ENCODE measurements around the gene CELSR3.

CELSR3 gene
- total RNA-seq, result 13.7 to 24.7 (median 13.7) reads per million in 3 donors

GRCh38 chr3:48662753-48663488 is at the start of gene CELSR3:
Gene CELSR3, minus strand, starts transcription at chr3:48662886. Its CDS starts 252 bp downstream, at chr3:48662634.
- H3K9me3 ChIP-seq (ENCODE audit: control insufficient read depth, low read length), result no peaks in the 10 kb centered on the region
- peaks cover 15% of the 10 kb centered on the region for H3K27me3 ChIP-seq (replicated peaks; ENCODE audit: control insufficient read depth, insufficient read depth, low read length, poor library complexity, severe bottlenecking)
- peak; percentile 36 to 60 (median 49) for DNase-seq
- peak within 1 kb of the TSS; percentile 58 for H3K4me3 ChIP-seq (ENCODE audit: insufficient read depth, low read depth, low read length, poor library complexity, severe bottlenecking)
- peaks cover 25% of the 10 kb centered on the region for H3K4me1 ChIP-seq (ENCODE audit: control insufficient read depth, insufficient read depth, low read length, poor library complexity, severe bottlenecking)
- peak within 1 kb of the TSS; percentile 62 for H3K27ac ChIP-seq (ENCODE audit: insufficient read depth, low read length, poor library complexity, severe bottlenecking)
- H3K36me3 ChIP-seq (ENCODE audit: control insufficient read depth, insufficient read depth, low read length), result no peaks in the 10 kb centered on the region

- no peaks in the 10 kb centered on the region for H3K9me3 ChIP-seq (ENCODE audit: control insufficient read depth, low read length)
- no peak for DNase-seq
- peaks cover 20% of the 10 kb centered on the region for H3K4me1 ChIP-seq (ENCODE audit: control insufficient read depth, insufficient read depth, low read length, poor library complexity, severe bottlenecking)
- H3K27ac ChIP-seq (ENCODE audit: insufficient read depth, low read length, poor library complexity, severe bottlenecking), result no peak overlapping the region
- H3K4me3 ChIP-seq (ENCODE audit: insufficient read depth, low read depth, low read length, poor library complexity, severe bottlenecking), result no peak overlapping the region
- H3K36me3 ChIP-seq (ENCODE audit: control insufficient read depth, insufficient read depth, low read length), result peaks cover 22% of the 10 kb centered on the region
- no peaks in the 10 kb centered on the region for H3K27me3 ChIP-seq (replicated peaks; ENCODE audit: control insufficient read depth, insufficient read depth, low read length, poor library complexity, severe bottlenecking)
Measured at GRCh38 chr3:48711727-48712126, 49.0 kb upstream of the CELSR3 start.

- no peaks in the 10 kb centered on the region for H3K27me3 ChIP-seq (replicated peaks; ENCODE audit: control insufficient read depth, insufficient read depth, low read length, poor library complexity, severe bottlenecking)
- peaks cover 8% of the 10 kb centered on the region for H3K4me1 ChIP-seq (ENCODE audit: control insufficient read depth, insufficient read depth, low read length, poor library complexity, severe bottlenecking)
- peaks cover 22% of the 10 kb centered on the region for H3K36me3 ChIP-seq (ENCODE audit: control insufficient read depth, insufficient read depth, low read length)
- no peaks in the 10 kb centered on the region for H3K9me3 ChIP-seq (ENCODE audit: control insufficient read depth, low read length)
- DNase-seq, result no peak
- H3K27ac ChIP-seq (ENCODE audit: insufficient read depth, low read length, poor library complexity, severe bottlenecking), result no peak overlapping the region
- H3K4me3 ChIP-seq (ENCODE audit: insufficient read depth, low read depth, low read length, poor library complexity, severe bottlenecking), result no peak overlapping the region
Measured at GRCh38 chr3:48709051-48709461, 46.4 kb upstream of the CELSR3 start.

DNA sequence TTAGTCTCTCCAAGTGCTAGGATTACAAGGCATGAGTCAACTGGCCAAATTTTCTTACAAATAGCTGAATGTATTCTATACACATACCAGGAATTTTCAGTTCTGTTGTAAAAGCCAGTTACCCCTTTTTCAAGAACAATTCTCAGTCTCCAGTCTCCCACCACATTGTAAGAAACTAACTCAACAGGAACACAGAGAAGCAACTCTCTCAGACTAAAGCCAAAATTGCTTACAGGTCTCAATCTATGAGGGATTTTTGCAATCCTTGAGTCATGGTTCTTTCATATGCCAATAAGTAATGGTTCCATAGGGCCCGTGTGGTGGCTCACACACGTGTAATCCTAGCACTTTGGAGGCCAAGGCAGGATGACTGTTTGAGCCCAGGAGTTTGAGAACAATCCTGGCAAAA is 45.8 kb upstream of the CELSR3 start:
- H3K36me3 ChIP-seq (ENCODE audit: control insufficient read depth, insufficient read depth, low read length), result peaks cover 22% of the 10 kb centered on the region
- peaks cover 7% of the 10 kb centered on the region for H3K4me1 ChIP-seq (ENCODE audit: control insufficient read depth, insufficient read depth, low read length, poor library complexity, severe bottlenecking)
- no peaks in the 10 kb centered on the region for H3K9me3 ChIP-seq (ENCODE audit: control insufficient read depth, low read length)
- no peak overlapping the region for H3K27ac ChIP-seq (ENCODE audit: insufficient read depth, low read length, poor library complexity, severe bottlenecking)
- no peak for DNase-seq
- no peak overlapping the region for H3K4me3 ChIP-seq (ENCODE audit: insufficient read depth, low read depth, low read length, poor library complexity, severe bottlenecking)
- H3K27me3 ChIP-seq (replicated peaks; ENCODE audit: control insufficient read depth, insufficient read depth, low read length, poor library complexity, severe bottlenecking), result no peaks in the 10 kb centered on the region

- Histone ChIP-seq H3K4me1 (ENCODE audit: control insufficient read depth, insufficient read depth, low read length, poor library complexity, severe bottlenecking) (peaks cover 3% of the 10 kb centered on the region), H3K9me3 (ENCODE audit: control insufficient read depth, low read length) (no peaks in the 10 kb centered on the region), H3K27ac (ENCODE audit: insufficient read depth, low read length, poor library complexity, severe bottlenecking) (no peak overlapping the region), H3K36me3 (ENCODE audit: control insufficient read depth, insufficient read depth, low read length) (peaks cover 18% of the 10 kb centered on the region), H3K4me3 (ENCODE audit: insufficient read depth, low read depth, low read length, poor library complexity, severe bottlenecking) (no peak overlapping the region), H3K27me3 (replicated peaks; ENCODE audit: control insufficient read depth, insufficient read depth, low read length, poor library complexity, severe bottlenecking) (no peaks in the 10 kb centered on the region)
- no peak for DNase-seq
Measured at GRCh38 chr3:48707157-48707556, 44.5 kb upstream of the CELSR3 start.

- no peak overlapping the region for H3K27ac ChIP-seq (ENCODE audit: insufficient read depth, low read length, poor library complexity, severe bottlenecking)
- no peak overlapping the region for H3K4me3 ChIP-seq (ENCODE audit: insufficient read depth, low read depth, low read length, poor library complexity, severe bottlenecking)
- no peaks in the 10 kb centered on the region for H3K27me3 ChIP-seq (replicated peaks; ENCODE audit: control insufficient read depth, insufficient read depth, low read length, poor library complexity, severe bottlenecking)
- no peak for DNase-seq
- H3K36me3 ChIP-seq (ENCODE audit: control insufficient read depth, insufficient read depth, low read length), result peaks cover 10% of the 10 kb centered on the region
- H3K9me3 ChIP-seq (ENCODE audit: control insufficient read depth, low read length), result no peaks in the 10 kb centered on the region
- no peaks in the 10 kb centered on the region for H3K4me1 ChIP-seq (ENCODE audit: control insufficient read depth, insufficient read depth, low read length, poor library complexity, severe bottlenecking)
Measured at GRCh38 chr3:48702320-48702920, 39.7 kb upstream of the CELSR3 start.

DNA sequence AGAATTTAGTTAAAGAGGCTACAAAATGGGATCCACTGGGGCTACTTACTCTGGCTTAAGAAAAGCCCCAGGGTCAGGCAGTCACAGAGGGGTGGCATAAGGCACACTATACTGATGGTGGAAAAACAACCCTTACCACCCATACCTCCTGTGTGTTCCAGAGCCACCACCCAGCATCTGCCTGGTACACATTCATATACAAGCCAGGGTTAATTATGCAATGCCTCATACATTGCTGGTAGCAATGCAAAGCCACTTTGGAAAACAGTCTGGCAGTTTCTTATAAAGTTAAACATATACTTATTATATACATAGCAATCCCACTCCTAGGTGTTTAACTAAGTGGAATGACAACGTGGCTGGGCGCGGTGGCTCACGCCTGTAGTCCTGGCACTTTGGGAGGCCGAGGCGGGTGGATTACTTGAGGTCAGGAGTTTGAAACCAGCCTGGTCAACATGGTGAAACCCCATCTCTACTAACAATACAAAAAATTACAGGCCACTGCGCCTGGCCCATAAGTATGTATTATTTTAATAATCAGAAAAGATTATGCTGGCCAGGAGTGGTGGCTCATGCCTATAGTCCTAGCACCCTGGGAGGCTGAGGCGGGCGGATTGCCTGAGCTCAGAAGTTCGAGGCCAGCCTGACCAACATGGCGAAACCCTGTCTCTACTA is 38.2 kb upstream of the CELSR3 start:
- Histone ChIP-seq H3K27ac (ENCODE audit: insufficient read depth, low read length, poor library complexity, severe bottlenecking) (no peak overlapping the region), H3K36me3 (ENCODE audit: control insufficient read depth, insufficient read depth, low read length) (peaks cover 8% of the 10 kb centered on the region), H3K27me3 (replicated peaks; ENCODE audit: control insufficient read depth, insufficient read depth, low read length, poor library complexity, severe bottlenecking) (no peaks in the 10 kb centered on the region), H3K4me3 (ENCODE audit: insufficient read depth, low read depth, low read length, poor library complexity, severe bottlenecking) (no peak overlapping the region), H3K4me1 (ENCODE audit: control insufficient read depth, insufficient read depth, low read length, poor library complexity, severe bottlenecking) (no peaks in the 10 kb centered on the region), H3K9me3 (ENCODE audit: control insufficient read depth, low read length) (no peaks in the 10 kb centered on the region)
- DNase-seq, result no peak

DNA sequence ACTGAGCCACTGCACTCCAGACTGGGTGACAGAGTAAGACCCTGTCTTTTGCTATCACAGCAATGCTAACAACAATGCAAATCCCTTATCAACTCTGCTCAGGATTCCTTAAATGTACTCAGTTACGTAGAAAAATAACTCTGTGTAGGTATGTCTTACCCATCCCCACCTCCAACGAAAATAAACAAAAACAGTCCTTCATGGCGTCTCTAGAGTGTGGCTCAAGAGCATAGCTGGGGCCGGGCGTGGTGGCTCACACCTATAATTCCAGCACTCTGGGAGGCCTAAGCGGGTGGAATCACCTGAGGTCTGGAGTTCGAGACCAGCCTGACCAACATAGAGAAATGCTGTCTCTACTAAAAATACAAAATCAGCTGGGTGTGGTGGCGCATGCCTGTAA is 36.2 kb upstream of the CELSR3 start:
- no peaks in the 10 kb centered on the region for H3K4me1 ChIP-seq (ENCODE audit: control insufficient read depth, insufficient read depth, low read length, poor library complexity, severe bottlenecking)
- H3K4me3 ChIP-seq (ENCODE audit: insufficient read depth, low read depth, low read length, poor library complexity, severe bottlenecking), result no peak overlapping the region
- no peaks in the 10 kb centered on the region for H3K27me3 ChIP-seq (replicated peaks; ENCODE audit: control insufficient read depth, insufficient read depth, low read length, poor library complexity, severe bottlenecking)
- H3K9me3 ChIP-seq (ENCODE audit: control insufficient read depth, low read length), result no peaks in the 10 kb centered on the region
- H3K27ac ChIP-seq (ENCODE audit: insufficient read depth, low read length, poor library complexity, severe bottlenecking), result no peak overlapping the region
- DNase-seq, result no peak
- H3K36me3 ChIP-seq (ENCODE audit: control insufficient read depth, insufficient read depth, low read length), result peaks cover 24% of the 10 kb centered on the region

GRCh38 chr3:48697952-48698351 is 35.3 kb upstream of the CELSR3 start:
- Histone ChIP-seq H3K36me3 (ENCODE audit: control insufficient read depth, insufficient read depth, low read length) (peaks cover 33% of the 10 kb centered on the region), H3K4me1 (ENCODE audit: control insufficient read depth, insufficient read depth, low read length, poor library complexity, severe bottlenecking) (no peaks in the 10 kb centered on the region), H3K4me3 (ENCODE audit: insufficient read depth, low read depth, low read length, poor library complexity, severe bottlenecking) (no peak overlapping the region), H3K27ac (ENCODE audit: insufficient read depth, low read length, poor library complexity, severe bottlenecking) (no peak overlapping the region), H3K9me3 (ENCODE audit: control insufficient read depth, low read length) (no peaks in the 10 kb centered on the region), H3K27me3 (replicated peaks; ENCODE audit: control insufficient read depth, insufficient read depth, low read length, poor library complexity, severe bottlenecking) (no peaks in the 10 kb centered on the region)
- no peak for DNase-seq

GRCh38 chr3:48696601-48697000 is 33.9 kb upstream of the CELSR3 start:
- no peaks in the 10 kb centered on the region for H3K27me3 ChIP-seq (replicated peaks; ENCODE audit: control insufficient read depth, insufficient read depth, low read length, poor library complexity, severe bottlenecking)
- no peak overlapping the region for H3K27ac ChIP-seq (ENCODE audit: insufficient read depth, low read length, poor library complexity, severe bottlenecking)
- no peak for DNase-seq
- no peak overlapping the region for H3K4me3 ChIP-seq (ENCODE audit: insufficient read depth, low read depth, low read length, poor library complexity, severe bottlenecking)
- peaks cover 45% of the 10 kb centered on the region for H3K36me3 ChIP-seq (ENCODE audit: control insufficient read depth, insufficient read depth, low read length)
- no peaks in the 10 kb centered on the region for H3K4me1 ChIP-seq (ENCODE audit: control insufficient read depth, insufficient read depth, low read length, poor library complexity, severe bottlenecking)
- no peaks in the 10 kb centered on the region for H3K9me3 ChIP-seq (ENCODE audit: control insufficient read depth, low read length)
